ENCODE results near the gene LINC00237.

The LINC00237 gene

GRCh38 chr20:21046413-21047070 is 59.6 kb downstream of the LINC00237 start:
- DNase-seq (ENCODE audit: low read depth): no peak
